Testis (tissue), 2 donors: Measurements from ENCODE around the gene HERC4.

Experiments used
- POLR2A ChIP-seq: fragments of 450-650 bp; IDR thresholded peaks from one replicate; pipeline ENCODE4 v1.6.1; 2017; ENCODE audit warnings: antibody characterized with exemption, mild to moderate bottlenecking, moderate library complexity
- TF ChIP-seq, protein P1 (sequence below), 3 experiments: fragments of 450-650 bp in 2 of 3; fragments of 200-600 bp in 1 of 3; sonication (generic) in 1 of 3; IDR thresholded peaks; one replicate each; pipeline ENCODE4 v1.5.1; 2016 to 2019; ENCODE audit warnings: antibody characterized with exemption in 3 of 3, mild to moderate bottlenecking in 2 of 3, moderate library complexity in 1 of 3

DNA sequence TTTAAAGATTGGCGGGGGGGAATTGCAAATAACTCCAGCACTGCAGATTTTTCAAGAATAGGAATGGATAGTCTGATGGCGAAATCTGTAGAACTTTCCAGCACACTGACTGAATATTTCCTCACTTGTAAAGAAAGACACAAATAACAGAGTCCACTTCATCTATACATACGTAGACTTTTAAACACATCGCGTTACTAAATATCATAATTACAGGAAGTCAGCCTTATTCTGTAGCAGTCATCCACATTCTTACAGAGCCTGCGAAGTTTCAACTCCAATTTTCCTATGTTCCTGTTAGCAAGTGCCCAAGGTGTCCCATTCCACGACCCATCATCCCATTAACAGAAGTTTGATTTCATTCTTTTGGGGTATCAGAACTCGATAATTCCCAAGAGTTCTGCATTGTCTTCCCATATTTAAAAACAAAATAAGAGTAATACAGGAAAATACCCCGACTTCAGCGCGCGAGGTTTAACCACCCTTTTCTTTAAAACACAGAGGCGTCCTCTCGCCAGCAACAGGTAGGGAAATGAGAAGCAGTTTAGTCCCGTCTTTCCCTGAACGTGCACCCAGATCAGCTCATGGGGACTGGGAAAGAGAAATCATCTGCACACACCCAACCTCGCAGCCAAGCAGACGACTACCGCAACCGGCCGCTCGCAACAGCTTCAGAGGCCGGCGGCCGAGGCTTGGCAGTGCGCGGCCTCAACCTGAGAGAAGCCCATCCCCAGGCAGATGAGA is 880 bp downstream of the HERC4 start:
- TF ChIP-seq, protein P1, sequence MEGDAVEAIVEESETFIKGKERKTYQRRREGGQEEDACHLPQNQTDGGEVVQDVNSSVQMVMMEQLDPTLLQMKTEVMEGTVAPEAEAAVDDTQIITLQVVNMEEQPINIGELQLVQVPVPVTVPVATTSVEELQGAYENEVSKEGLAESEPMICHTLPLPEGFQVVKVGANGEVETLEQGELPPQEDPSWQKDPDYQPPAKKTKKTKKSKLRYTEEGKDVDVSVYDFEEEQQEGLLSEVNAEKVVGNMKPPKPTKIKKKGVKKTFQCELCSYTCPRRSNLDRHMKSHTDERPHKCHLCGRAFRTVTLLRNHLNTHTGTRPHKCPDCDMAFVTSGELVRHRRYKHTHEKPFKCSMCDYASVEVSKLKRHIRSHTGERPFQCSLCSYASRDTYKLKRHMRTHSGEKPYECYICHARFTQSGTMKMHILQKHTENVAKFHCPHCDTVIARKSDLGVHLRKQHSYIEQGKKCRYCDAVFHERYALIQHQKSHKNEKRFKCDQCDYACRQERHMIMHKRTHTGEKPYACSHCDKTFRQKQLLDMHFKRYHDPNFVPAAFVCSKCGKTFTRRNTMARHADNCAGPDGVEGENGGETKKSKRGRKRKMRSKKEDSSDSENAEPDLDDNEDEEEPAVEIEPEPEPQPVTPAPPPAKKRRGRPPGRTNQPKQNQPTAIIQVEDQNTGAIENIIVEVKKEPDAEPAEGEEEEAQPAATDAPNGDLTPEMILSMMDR (IDR thresholded peaks at IDR 0.05): no peak
- TF ChIP-seq POLR2A: no peak
